Muscle layer of duodenum (tissue), 2 donors: ENCODE measurements around the gene VPS13D.
A peak's percentile ranks its signal among the peaks of the same experiment; 100 is the strongest.

Experiments
- H3K27ac ChIP-seq: one replicate; pipeline ENCODE4 v1.7.0; 2013; ENCODE audit warnings: mild to moderate bottlenecking, low read length
- H3K27me3 ChIP-seq: one replicate; pipeline ENCODE4 v1.7.0; 2013; ENCODE audit warnings: low read depth, mild to moderate bottlenecking, control low read depth, low read length
- H3K36me3 ChIP-seq, 2 donors: one replicate each; pipeline ENCODE4 v1.7.0; 2013; ENCODE audit warnings: low read length in 2 of 2, control low read depth in 1 of 2, mild to moderate bottlenecking in 1 of 2; ENCODE audit not compliant: insufficient read depth in 2 of 2, control insufficient read depth in 1 of 2
- H3K4me1 ChIP-seq, 2 donors: one replicate each; pipeline ENCODE4 v1.7.0; 2013; ENCODE audit warnings: low read length in 2 of 2, mild to moderate bottlenecking in 2 of 2, control low read depth in 1 of 2, moderate library complexity in 1 of 2; ENCODE audit not compliant: insufficient read depth in 2 of 2, control insufficient read depth in 1 of 2
- H3K4me3 ChIP-seq, 2 donors: one replicate each; pipeline ENCODE4 v1.7.0; 2013; ENCODE audit warnings: low read length in 2 of 2, low read depth in 1 of 2, mild to moderate bottlenecking in 1 of 2
- H3K9me3 ChIP-seq, 2 donors: one replicate each; pipeline ENCODE4 v1.7.0; 2013; ENCODE audit warnings: low read length in 2 of 2, control low read depth in 1 of 2, mild to moderate bottlenecking in 1 of 2; ENCODE audit not compliant: control insufficient read depth in 1 of 2
- donor health status: healthy.

Gene VPS13D

DNA sequence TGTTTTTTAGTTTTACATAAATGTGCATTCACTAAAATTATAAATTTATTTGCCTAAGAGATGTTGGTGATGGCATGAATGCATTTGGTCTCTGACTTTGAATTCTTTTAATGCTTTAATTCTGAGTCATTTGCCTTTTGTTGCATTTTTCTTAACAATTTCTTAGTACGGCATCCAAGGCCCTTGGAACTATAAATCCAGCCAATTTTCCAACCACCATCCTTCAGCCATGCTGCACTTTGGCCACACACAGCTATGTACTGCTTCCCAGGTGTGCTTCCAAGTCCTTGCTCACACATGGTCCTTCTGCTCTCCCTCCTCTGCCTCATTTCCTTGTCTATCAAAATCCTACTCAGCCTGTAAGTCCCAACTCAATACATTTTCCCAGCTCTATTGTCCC is 227.1 kb downstream of the VPS13D start:
- Histone ChIP-seq H3K9me3 (no peaks in the 10 kb centered on the region), H3K4me1 (peaks cover 25 to 48% of the 10 kb centered on the region in 2 donors), H3K27ac (peak overlapping the region; percentile 62), H3K4me3 (no peak overlapping the region), H3K27me3 (no peaks in the 10 kb centered on the region), H3K36me3 (peaks cover 0 to 6% of the 10 kb centered on the region in 2 donors)

DNA sequence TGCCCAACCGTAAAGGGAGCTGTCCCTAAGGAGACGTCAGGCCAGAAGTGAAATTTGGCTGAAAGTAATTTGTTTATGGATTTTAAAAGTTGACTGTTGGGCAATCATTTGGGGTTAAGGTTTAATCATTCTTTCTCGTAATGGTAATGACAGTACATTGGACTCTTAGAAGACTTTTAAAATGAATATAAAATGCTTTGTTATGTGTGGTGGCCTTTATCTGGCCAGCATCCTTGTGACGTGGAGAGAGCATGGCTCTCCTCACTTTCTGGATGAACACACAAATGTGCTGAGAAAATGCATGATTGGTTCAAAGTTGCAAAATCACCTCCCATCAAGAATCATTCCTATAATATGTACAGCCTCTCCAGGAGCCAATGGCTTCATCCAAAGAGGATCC is 227.9 kb downstream of the VPS13D start:
- Histone ChIP-seq H3K4me1 (peaks cover 25 to 56% of the 10 kb centered on the region in 2 donors), H3K9me3 (no peaks in the 10 kb centered on the region), H3K36me3 (peaks cover 0 to 6% of the 10 kb centered on the region in 2 donors), H3K4me3 (no peak overlapping the region), H3K27me3 (no peaks in the 10 kb centered on the region), H3K27ac (peak overlapping the region; percentile 62)

GRCh38 chr1:12458571-12458970 is 228.7 kb downstream of the VPS13D start:
- peaks cover 21 to 54% of the 10 kb centered on the region in 2 donors for H3K4me1 ChIP-seq
- H3K27ac ChIP-seq = no peak overlapping the region

DNA sequence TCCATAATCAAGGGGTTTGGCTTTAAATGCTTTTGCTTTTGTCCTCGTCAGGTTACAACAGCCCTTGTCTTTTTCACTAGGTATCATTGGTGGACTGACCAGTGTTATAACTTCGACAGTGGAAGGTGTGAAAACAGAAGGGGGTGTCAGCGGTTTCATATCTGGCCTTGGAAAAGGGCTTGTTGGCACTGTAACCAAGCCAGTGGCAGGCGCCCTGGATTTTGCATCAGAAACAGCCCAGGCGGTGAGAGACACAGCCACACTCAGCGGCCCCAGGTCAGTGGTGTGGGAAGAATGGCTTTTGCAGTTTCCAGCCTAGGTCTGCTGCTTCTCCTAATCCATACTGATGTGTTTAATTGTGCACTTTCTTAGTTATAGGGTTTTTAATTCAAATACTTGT is 230.3 kb downstream of the VPS13D start:
- Histone ChIP-seq H3K4me1 (peaks cover 8 to 44% of the 10 kb centered on the region in 2 donors), H3K27ac (no peak overlapping the region), H3K36me3 (peaks cover 0 to 6% of the 10 kb centered on the region in 2 donors), H3K27me3 (no peaks in the 10 kb centered on the region), H3K9me3 (no peaks in the 10 kb centered on the region), H3K4me3 (no peak overlapping the region)

More at GRCh38 chr1:12458571-12458970, 228.7 kb downstream of the VPS13D start:
- Histone ChIP-seq H3K4me3 (no peak overlapping the region), H3K36me3 (peaks cover 0 to 6% of the 10 kb centered on the region in 2 donors), H3K9me3 (no peaks in the 10 kb centered on the region), H3K27me3 (no peaks in the 10 kb centered on the region)

- Histone ChIP-seq H3K27me3 (no peaks in the 10 kb centered on the region), H3K9me3 (no peaks in the 10 kb centered on the region), H3K4me1 (peaks cover 6 to 44% of the 10 kb centered on the region in 2 donors), H3K27ac (peak overlapping the region; percentile 61), H3K4me3 (peak overlapping the region in 1 of 2 donors; percentile 6), H3K36me3 (peaks cover 0 to 6% of the 10 kb centered on the region in 2 donors)
Observed at GRCh38 chr1:12460911-12461621, 231.2 kb downstream of the VPS13D start.

- no peaks in the 10 kb centered on the region for H3K9me3 ChIP-seq
- H3K27me3 ChIP-seq = no peaks in the 10 kb centered on the region
- H3K4me1 ChIP-seq = peaks cover 6 to 44% of the 10 kb centered on the region in 2 donors
- peaks cover 0 to 6% of the 10 kb centered on the region in 2 donors for H3K36me3 ChIP-seq
- H3K4me3 ChIP-seq = no peak overlapping the region
- peak overlapping the region; percentile 61 for H3K27ac ChIP-seq
Observed at GRCh38 chr1:12461754-12462153, 231.9 kb downstream of the VPS13D start.

DNA sequence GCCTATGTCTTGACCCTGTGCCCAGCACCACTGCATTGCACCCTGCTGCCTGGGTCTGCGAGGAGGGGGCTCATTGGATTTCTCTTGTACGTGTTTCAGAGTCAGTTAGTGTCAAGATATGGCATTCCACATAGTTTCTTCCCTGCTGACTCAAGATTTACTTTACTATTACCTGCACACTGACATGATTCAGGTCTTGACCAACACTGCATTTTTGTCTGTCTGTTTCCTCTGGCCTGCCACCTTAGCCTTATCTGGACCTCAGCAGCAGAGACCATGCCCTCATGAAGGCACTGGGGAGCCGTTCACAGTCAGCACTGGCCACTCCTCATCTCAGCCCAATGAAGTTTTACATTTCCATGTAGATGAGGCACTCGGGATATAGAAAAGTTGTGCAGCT is 232.8 kb downstream of the VPS13D start:
- Histone ChIP-seq H3K9me3 (no peaks in the 10 kb centered on the region), H3K4me3 (no peak overlapping the region), H3K36me3 (no peaks in the 10 kb centered on the region), H3K27me3 (no peaks in the 10 kb centered on the region), H3K4me1 (peaks cover 6 to 39% of the 10 kb centered on the region in 2 donors), H3K27ac (peak overlapping the region; percentile 61)

DNA sequence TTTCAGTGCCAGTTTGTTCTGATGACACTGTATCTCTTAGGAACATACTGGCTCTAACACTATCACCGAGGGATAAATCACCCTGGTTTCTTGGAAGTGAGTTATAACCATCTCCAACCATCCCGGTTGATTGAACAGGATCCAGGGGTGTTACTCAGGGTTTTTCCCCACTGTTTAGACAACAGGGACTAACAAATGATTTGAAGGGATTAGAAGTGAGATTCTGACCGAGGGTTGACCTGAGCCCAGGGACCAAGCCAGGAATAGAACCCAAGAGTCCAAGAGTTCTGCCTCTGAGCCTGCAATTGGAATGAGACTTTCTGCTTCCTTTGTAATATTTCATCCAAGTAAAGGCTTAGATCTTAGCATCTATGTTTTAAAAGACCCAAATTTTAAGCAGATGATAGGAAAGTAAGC is 234.2 kb downstream of the VPS13D start:
- Histone ChIP-seq H3K36me3 (no peaks in the 10 kb centered on the region), H3K4me3 (no peak overlapping the region), H3K4me1 (peaks cover 6 to 28% of the 10 kb centered on the region in 2 donors), H3K9me3 (no peaks in the 10 kb centered on the region), H3K27me3 (no peaks in the 10 kb centered on the region), H3K27ac (peak overlapping the region; percentile 0)

- Histone ChIP-seq H3K9me3 (no peaks in the 10 kb centered on the region), H3K27me3 (no peaks in the 10 kb centered on the region), H3K27ac (peak overlapping the region; percentile 42), H3K4me1 (peaks cover 6 to 28% of the 10 kb centered on the region in 2 donors), H3K4me3 (no peak overlapping the region), H3K36me3 (no peaks in the 10 kb centered on the region)
Observed at GRCh38 chr1:12464598-12465056, 234.8 kb downstream of the VPS13D start.

- peak overlapping the region; percentile 42 for H3K27ac ChIP-seq
- no peaks in the 10 kb centered on the region for H3K9me3 ChIP-seq
- H3K27me3 ChIP-seq = no peaks in the 10 kb centered on the region
- no peak overlapping the region for H3K4me3 ChIP-seq
- H3K4me1 ChIP-seq = peaks cover 6 to 27% of the 10 kb centered on the region in 2 donors
- H3K36me3 ChIP-seq = no peaks in the 10 kb centered on the region
Observed at GRCh38 chr1:12465126-12465525, 235.3 kb downstream of the VPS13D start.

DNA sequence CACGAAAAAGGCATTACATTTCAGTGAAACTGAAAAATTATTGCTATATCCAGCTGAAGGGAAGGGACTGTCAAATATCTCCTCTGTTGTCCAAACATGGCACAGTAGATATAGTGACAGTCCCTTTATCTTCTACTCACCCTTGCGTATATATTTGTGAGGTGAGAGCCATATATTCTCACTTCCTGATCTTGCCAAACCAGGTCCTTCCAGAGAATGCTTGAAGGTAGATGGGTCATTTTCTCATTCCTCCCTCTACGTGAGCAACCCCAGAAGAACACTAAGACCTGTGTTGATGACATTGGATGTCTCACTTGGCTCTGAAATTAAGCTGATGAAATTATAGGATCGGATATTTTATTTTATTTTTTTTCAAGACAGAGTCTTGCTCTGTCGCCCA is 237.0 kb downstream of the VPS13D start:
- no peak overlapping the region for H3K27ac ChIP-seq
- H3K4me1 ChIP-seq = peaks cover 0 to 14% of the 10 kb centered on the region in 2 donors

More for the DNA sequence above, 237.0 kb downstream of the VPS13D start:
- H3K36me3 ChIP-seq = no peaks in the 10 kb centered on the region
- no peaks in the 10 kb centered on the region for H3K27me3 ChIP-seq
- H3K4me3 ChIP-seq = no peak overlapping the region
- H3K9me3 ChIP-seq = no peaks in the 10 kb centered on the region
